Measurements from ENCODE around the gene TSGA10IP.
"Not testable (repeated sequence)": the region's sequence is repeated elsewhere in the genome, so short reads cannot be mapped to it uniquely, and the experiment has no call there.

TSGA10IP gene

GRCh38 chr11:65945941-65946558 is 770 bp downstream of the TSGA10IP start:
- no peak for DNase-seq (ENCODE audit: low read depth in 2 of 2)

- DNase-seq (ENCODE audit: low read depth in 2 of 2): no peak
Observed at GRCh38 chr11:65946655-65947054, 1.4 kb downstream of the TSGA10IP start.

GRCh38 chr11:65947133-65947532 is 1.9 kb downstream of the TSGA10IP start:
- DNase-seq (ENCODE audit: low read depth in 2 of 2): no peak

GRCh38 chr11:65947603-65948125 is 2.4 kb downstream of the TSGA10IP start:
- DNase-seq (ENCODE audit: low read depth in 2 of 2): no peak

GRCh38 chr11:65950711-65951110 is 5.4 kb downstream of the TSGA10IP start:
- not testable (repeated sequence) for DNase-seq (ENCODE audit: low read depth in 2 of 2)

- DNase-seq (ENCODE audit: low read depth in 2 of 2): not testable (repeated sequence)
Observed at GRCh38 chr11:65951641-65952040, 6.4 kb downstream of the TSGA10IP start.

GRCh38 chr11:65952052-65952521 is 6.8 kb downstream of the TSGA10IP start:
- DNase-seq (ENCODE audit: low read depth in 2 of 2): no peak

GRCh38 chr11:65953471-65953870 is 8.2 kb downstream of the TSGA10IP start:
- no peak for DNase-seq (ENCODE audit: low read depth in 2 of 2)

GRCh38 chr11:65954771-65955170 is 9.5 kb downstream of the TSGA10IP start:
- no peak for DNase-seq (ENCODE audit: low read depth in 2 of 2)

- DNase-seq (ENCODE audit: low read depth in 2 of 2): no peak
Observed at GRCh38 chr11:65958291-65958690, 13.0 kb downstream of the TSGA10IP start.

GRCh38 chr11:65958774-65959420 is 13.6 kb downstream of the TSGA10IP start:
- no peak for DNase-seq (ENCODE audit: low read depth in 2 of 2)

GRCh38 chr11:65960824-65961266 is 15.6 kb downstream of the TSGA10IP start:
- no peak for DNase-seq (ENCODE audit: low read depth in 2 of 2)

GRCh38 chr11:65961267-65962140 is 16.2 kb downstream of the TSGA10IP start, which contains the start of gene SART1:
SART1 (plus strand) TSS chr11:65961734; CDS start chr11:65961781, 47 bp downstream.
- DNase-seq (ENCODE audit: low read depth in 2 of 2): peak; percentile 79 to 90

GRCh38 chr11:65962141-65962564 is 16.9 kb downstream of the TSGA10IP start:
- DNase-seq (ENCODE audit: low read depth in 2 of 2): no peak

GRCh38 chr11:65964906-65965305 is 19.6 kb downstream of the TSGA10IP start:
- no peak for DNase-seq (ENCODE audit: low read depth in 2 of 2)

- DNase-seq (ENCODE audit: low read depth in 2 of 2): no peak
Observed at GRCh38 chr11:65965986-65966762, 20.9 kb downstream of the TSGA10IP start.

- DNase-seq (ENCODE audit: low read depth in 2 of 2): no peak
Observed at GRCh38 chr11:65967329-65967934, 22.2 kb downstream of the TSGA10IP start.

GRCh38 chr11:65968600-65969482 is 23.6 kb downstream of the TSGA10IP start:
- DNase-seq (ENCODE audit: low read depth in 2 of 2): no peak

GRCh38 chr11:65972116-65972515 is 26.8 kb downstream of the TSGA10IP start:
- DNase-seq (ENCODE audit: low read depth in 2 of 2): no peak

Data from stimulated activated CD4-positive, alpha-beta T cell treated with anti-CD3 and anti-CD28 coated beads, Interleukin-1b, Interleukin-23, amount 100 ng/mL, for 1 hour (primary cell).